BE2C (cell line): ENCODE measurements around the gene CHAF1A.
A peak's percentile ranks its signal among the peaks of the same experiment; 100 is the strongest.

Experiments
- DNase-seq: peaks from one replicate; pipeline ENCODE4 v3.0.0-alpha.2; 2020
- H3K27me3 ChIP-seq: fragments of 250-450 bp; sonication (Bioruptor Pico); 2 replicates; pipeline ENCODE4 v1.5.1; 2020; ENCODE audit warnings: mild to moderate bottlenecking
- H3K36me3 ChIP-seq: fragments of 250-450 bp; sonication (Bioruptor Pico); 2 replicates; pipeline ENCODE4 v1.5.1; 2020; ENCODE audit warnings: mild to moderate bottlenecking
- H3K4me1 ChIP-seq: fragments of 250-450 bp; sonication (Bioruptor Pico); 2 replicates; pipeline ENCODE4 v1.5.1; 2020
- H3K4me3 ChIP-seq: 2 replicates; pipeline ENCODE4 v1.5.1; 2011; ENCODE audit warnings: low read depth, low read length
- H3K9me3 ChIP-seq: fragments of 250-450 bp; sonication (Bioruptor Pico); 2 replicates; pipeline ENCODE4 v1.5.1; 2020
- CTCF ChIP-seq: IDR thresholded peaks from 2 replicates; pipeline ENCODE4 v1.5.1; 2012; ENCODE audit warnings: mild to moderate bottlenecking, low read depth, low read length

Gene CHAF1A

GRCh38 chr19:4361152-4362046 lies 41.0 kb upstream of the CHAF1A start:
- Histone ChIP-seq H3K4me3 (no peak overlapping the region), H3K9me3 (no peaks in the 10 kb centered on the region), H3K27me3 (no peaks in the 10 kb centered on the region), H3K36me3 (peaks cover 80% of the 10 kb centered on the region), H3K4me1 (no peaks in the 10 kb centered on the region)
- TF ChIP-seq CTCF, result no peak
- DNase-seq, result no peak

GRCh38 chr19:4362101-4362828 lies 40.2 kb upstream of the CHAF1A start:
- no peak overlapping the region for H3K4me3 ChIP-seq
- H3K9me3 ChIP-seq, result no peaks in the 10 kb centered on the region
- H3K4me1 ChIP-seq, result no peaks in the 10 kb centered on the region
- H3K36me3 ChIP-seq, result peaks cover 81% of the 10 kb centered on the region
- TF ChIP-seq CTCF, result no peak
- no peak for DNase-seq
- no peaks in the 10 kb centered on the region for H3K27me3 ChIP-seq

- H3K36me3 ChIP-seq, result peaks cover 76% of the 10 kb centered on the region
- peak; percentile 12; the same call in 1 of the 2 replicates for TF ChIP-seq CTCF
- H3K9me3 ChIP-seq, result no peaks in the 10 kb centered on the region
- H3K4me3 ChIP-seq, result no peak overlapping the region
- H3K27me3 ChIP-seq, result no peaks in the 10 kb centered on the region
- H3K4me1 ChIP-seq, result peaks cover under 1% of the 10 kb centered on the region; the same call in 1 of the 2 replicates
- DNase-seq, result no peak
Measured at GRCh38 chr19:4362831-4363545, 39.5 kb upstream of the CHAF1A start.

GRCh38 chr19:4363571-4364304 lies 38.7 kb upstream of the CHAF1A start:
- peaks cover 73% of the 10 kb centered on the region for H3K36me3 ChIP-seq
- DNase-seq, result no peak
- peaks cover 8% of the 10 kb centered on the region; the same call in 1 of the 2 replicates for H3K4me1 ChIP-seq
- H3K9me3 ChIP-seq, result no peaks in the 10 kb centered on the region
- H3K27me3 ChIP-seq, result no peaks in the 10 kb centered on the region
- no peak overlapping the region for H3K4me3 ChIP-seq
- no peak for TF ChIP-seq CTCF

- DNase-seq, result no peak
- H3K4me1 ChIP-seq, result peaks cover 8% of the 10 kb centered on the region; the same call in 1 of the 2 replicates
- no peaks in the 10 kb centered on the region for H3K9me3 ChIP-seq
- peaks cover 60% of the 10 kb centered on the region for H3K36me3 ChIP-seq
- H3K27me3 ChIP-seq, result no peaks in the 10 kb centered on the region
- H3K4me3 ChIP-seq, result no peak overlapping the region
- no peak for TF ChIP-seq CTCF
Measured at GRCh38 chr19:4365341-4365740, 37.1 kb upstream of the CHAF1A start.
